Endothelial cell of umbilical vein (primary cell): Measurements from ENCODE around the gene TMEM203.

Source experiments
- CTCF ChIP-seq, 2 donors: IDR thresholded peaks; 1 replicate in 1 of 2; 2 replicates in 1 of 2; pipeline ENCODE4 v1.5.1; 2011; ENCODE audit warnings: low read length in 2 of 2, mild to moderate bottlenecking in 2 of 2, moderate library complexity in 2 of 2, control low read depth in 1 of 2, inconsistent platforms in 1 of 2, low read depth in 1 of 2; ENCODE audit not compliant: insufficient read depth in 1 of 2; ENCODE audit errors: extremely low read depth in 1 of 2
- EZH2 ChIP-seq: IDR thresholded peaks from 2 replicates; pipeline ENCODE4 v1.6.1; 2012; ENCODE audit warnings: borderline replicate concordance, low read depth, mild to moderate bottlenecking, moderate library complexity, low read length, inconsistent platforms; ENCODE audit not compliant: severe bottlenecking
- FOS ChIP-seq: IDR thresholded peaks from 2 replicates; pipeline ENCODE4 v1.6.1; 2011; ENCODE audit warnings: mild to moderate bottlenecking, low read length, moderate library complexity, borderline replicate concordance; ENCODE audit not compliant: insufficient read depth
- MAX ChIP-seq: IDR thresholded peaks from 2 replicates; pipeline ENCODE4 v1.6.1; 2011; ENCODE audit not compliant: insufficient read depth, insufficient read length
- MYC ChIP-seq: IDR thresholded peaks from one replicate; pipeline ENCODE4 v1.6.1; 2011; ENCODE audit warnings: mild to moderate bottlenecking, low read depth, low read length
- POLR2A ChIP-seq: IDR thresholded peaks from 2 replicates; pipeline ENCODE4 v1.6.1; 2012; ENCODE audit warnings: low read depth, mild to moderate bottlenecking, control low read depth, low read length
- POLR2AphosphoS5 ChIP-seq: IDR thresholded peaks from 2 replicates; pipeline ENCODE4 v1.6.1; 2012; ENCODE audit warnings: low read depth, mild to moderate bottlenecking, control low read depth, low read length, moderate library complexity; ENCODE audit not compliant: insufficient read depth

- TF ChIP-seq CTCF (IDR thresholded peaks at IDR 0.05; ENCODE audit: extremely low read depth in 1 of 2, insufficient read depth in 1 of 2, low read depth in 1 of 2, low read length in 2 of 2) = no peak
- no peak for TF ChIP-seq FOS
- TF ChIP-seq MAX = no peak
- no peak for TF ChIP-seq POLR2A
- TF ChIP-seq EZH2 = no peak
- TF ChIP-seq POLR2AphosphoS5 = no peak
- TF ChIP-seq MYC = no peak
Observed at GRCh38 chr9:137171149-137171900, 34.1 kb downstream of the TMEM203 start.
